ENCODE data around the gene B4GALT7.

DNA sequence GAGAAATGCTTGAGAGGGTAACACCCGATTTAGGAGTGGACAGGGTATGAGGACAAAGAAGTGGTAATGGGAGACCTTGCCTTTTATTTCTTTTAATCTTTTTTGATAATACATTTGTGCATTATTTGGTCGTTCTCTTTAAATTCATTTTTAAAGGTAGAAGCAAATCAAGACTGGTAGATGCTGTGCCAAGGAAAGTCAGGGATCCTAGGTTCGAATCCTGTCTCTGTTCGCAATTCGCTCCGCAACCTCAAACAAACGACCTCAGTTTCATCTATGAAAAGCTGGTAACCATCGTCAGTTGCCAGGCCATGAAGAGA, 8.3 kb upstream of the B4GALT7 start:
- TF ChIP-seq RAD21 (IDR thresholded peaks at IDR 0.05; ENCODE audit: low read depth) (no peak), TAF1 (IDR thresholded peaks at IDR 0.05; ENCODE audit: low read depth) (no peak), CEBPB (IDR thresholded peaks at IDR 0.05) (no peak), TEAD4 (IDR thresholded peaks at IDR 0.05) (no peak), YY1 (IDR thresholded peaks at IDR 0.05; ENCODE audit: low read depth) (no peak), CREB1 (IDR thresholded peaks at IDR 0.05; ENCODE audit: low read depth) (no peak), EP300 (IDR thresholded peaks at IDR 0.05; ENCODE audit: borderline replicate concordance) (no peak)
- TF ChIP-seq, protein P1, sequence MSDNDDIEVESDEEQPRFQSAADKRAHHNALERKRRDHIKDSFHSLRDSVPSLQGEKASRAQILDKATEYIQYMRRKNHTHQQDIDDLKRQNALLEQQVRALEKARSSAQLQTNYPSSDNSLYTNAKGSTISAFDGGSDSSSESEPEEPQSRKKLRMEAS (IDR thresholded peaks at IDR 0.05) = no peak
- TF ChIP-seq, protein P2, sequence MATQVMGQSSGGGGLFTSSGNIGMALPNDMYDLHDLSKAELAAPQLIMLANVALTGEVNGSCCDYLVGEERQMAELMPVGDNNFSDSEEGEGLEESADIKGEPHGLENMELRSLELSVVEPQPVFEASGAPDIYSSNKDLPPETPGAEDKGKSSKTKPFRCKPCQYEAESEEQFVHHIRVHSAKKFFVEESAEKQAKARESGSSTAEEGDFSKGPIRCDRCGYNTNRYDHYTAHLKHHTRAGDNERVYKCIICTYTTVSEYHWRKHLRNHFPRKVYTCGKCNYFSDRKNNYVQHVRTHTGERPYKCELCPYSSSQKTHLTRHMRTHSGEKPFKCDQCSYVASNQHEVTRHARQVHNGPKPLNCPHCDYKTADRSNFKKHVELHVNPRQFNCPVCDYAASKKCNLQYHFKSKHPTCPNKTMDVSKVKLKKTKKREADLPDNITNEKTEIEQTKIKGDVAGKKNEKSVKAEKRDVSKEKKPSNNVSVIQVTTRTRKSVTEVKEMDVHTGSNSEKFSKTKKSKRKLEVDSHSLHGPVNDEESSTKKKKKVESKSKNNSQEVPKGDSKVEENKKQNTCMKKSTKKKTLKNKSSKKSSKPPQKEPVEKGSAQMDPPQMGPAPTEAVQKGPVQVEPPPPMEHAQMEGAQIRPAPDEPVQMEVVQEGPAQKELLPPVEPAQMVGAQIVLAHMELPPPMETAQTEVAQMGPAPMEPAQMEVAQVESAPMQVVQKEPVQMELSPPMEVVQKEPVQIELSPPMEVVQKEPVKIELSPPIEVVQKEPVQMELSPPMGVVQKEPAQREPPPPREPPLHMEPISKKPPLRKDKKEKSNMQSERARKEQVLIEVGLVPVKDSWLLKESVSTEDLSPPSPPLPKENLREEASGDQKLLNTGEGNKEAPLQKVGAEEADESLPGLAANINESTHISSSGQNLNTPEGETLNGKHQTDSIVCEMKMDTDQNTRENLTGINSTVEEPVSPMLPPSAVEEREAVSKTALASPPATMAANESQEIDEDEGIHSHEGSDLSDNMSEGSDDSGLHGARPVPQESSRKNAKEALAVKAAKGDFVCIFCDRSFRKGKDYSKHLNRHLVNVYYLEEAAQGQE (IDR thresholded peaks at IDR 0.05; ENCODE audit: low read depth) = no peak
